ENCODE measurements around the gene IP6K1. TPM values are rescaled to one million over a fixed set of nuclear protein-coding genes. Genes with fewer than 3 reads are reported as not detected.
"Not testable (repeated sequence)": the region's sequence is repeated elsewhere in the genome, so short reads cannot be mapped to it uniquely, and the experiment has no call there.

The IP6K1 gene
- total RNA-seq, 2 donors from 2014 or later: 24.0 to 30.9 TPM

DNA sequence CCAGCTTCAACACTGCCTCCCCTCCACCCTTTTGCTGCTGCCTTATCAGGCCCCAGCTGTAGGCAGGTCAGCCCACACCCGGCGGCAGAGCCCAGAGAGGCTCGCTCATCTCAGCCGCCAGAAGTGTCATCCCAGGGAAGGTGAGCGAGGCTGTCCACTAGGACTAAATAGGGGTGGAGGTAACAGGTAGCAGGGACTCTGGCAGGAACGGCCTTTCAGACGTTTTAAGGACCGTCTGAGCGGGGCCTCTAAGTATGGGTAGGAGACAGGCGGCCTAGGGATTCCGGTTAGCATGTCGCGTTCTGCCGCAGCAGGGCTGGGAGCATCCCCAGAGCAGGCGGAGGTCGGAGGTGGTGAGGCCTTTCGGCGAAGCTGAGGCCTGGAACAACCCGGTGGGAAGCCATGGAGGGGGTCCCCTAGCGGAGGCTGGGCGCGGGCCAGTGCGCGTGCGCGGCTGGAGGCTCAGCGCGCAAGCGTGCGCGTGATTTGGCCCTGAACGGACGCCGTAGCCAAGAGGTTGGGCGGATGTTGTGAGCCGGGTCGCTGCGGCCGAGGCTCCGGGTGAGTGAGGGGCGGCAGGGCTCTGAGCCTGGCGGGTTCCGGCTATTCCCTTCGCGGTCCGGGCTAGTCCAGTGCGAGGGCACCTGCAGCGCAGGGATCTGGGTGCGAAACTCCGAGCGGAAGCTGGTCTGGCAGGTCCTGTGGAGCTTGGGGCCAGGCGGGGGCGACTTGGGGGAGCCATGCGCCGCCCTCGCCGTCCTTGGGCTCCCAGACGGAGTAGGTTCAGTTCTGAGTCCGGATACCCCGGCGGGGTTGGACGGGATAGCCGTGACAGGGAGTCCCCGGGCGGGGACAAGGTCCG lies 97.1 kb downstream of the IP6K1 start, which contains the start of the genes MST1 and RNF123:
TSS of gene MST1 (minus strand) at position 429 of the 862 bp plus-strand sequence. CDS start 783 bp downstream, outside the sequence.
TSS of gene RNF123 (plus strand) at position 512 of the 862 bp plus-strand sequence. CDS start 1,609 bp downstream, outside the sequence.
- Histone ChIP-seq H3K36me3 (no peaks in the 10 kb centered on the region), H3K27me3 (no peaks in the 10 kb centered on the region), H3K4me1 (peaks cover 0 to 44% of the 10 kb centered on the region in 2 donors), H3K9me3 (no peaks in the 10 kb centered on the region), H3K27ac (peak within 1 kb of the TSS; percentile 71 to 88), H3K4me3 (peak within 1 kb of the TSS; percentile 82 to 97)
- TF ChIP-seq CTCF (IDR thresholded peaks at IDR 0.05): peak in 1 of 2 donors; percentile 57
- peak; percentile 86 for DNase-seq (ENCODE audit: low spot score)

DNA sequence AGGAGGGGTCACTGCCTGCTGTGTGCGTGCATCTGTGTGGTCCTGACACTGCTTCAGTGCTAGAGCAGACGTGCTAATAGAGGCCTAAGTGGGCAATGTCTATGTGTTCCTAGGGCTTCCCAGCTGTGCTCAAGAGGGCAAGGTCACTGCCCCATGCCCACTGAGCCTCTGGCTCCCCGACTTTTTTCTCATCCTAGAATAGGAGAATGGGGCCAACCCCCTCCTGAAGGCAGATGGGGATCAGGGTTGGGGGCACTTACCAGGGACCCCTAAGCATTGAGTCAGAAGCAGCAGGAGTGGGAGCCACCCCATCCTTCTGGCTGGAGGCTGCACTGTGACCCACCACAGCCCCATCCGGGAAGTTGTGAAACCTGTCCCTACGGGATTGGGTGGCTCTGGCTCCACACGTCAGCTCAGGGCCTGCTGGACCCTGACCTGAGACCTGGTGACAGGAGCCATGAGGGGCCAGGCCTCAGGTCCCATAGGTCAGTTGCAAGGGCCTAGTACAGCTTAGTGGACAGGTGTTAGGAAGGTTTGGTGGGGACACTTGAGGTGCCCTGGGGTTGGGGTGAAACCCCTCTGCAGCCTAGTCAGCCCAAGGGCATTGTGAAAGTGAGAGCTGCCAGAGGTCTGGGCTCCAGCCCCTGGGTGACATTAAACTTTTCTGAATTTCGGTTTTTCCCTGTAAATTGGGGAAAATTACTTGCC lies 97.8 kb downstream of the IP6K1 start:
- DNase-seq (ENCODE audit: low spot score); H3K9me3 ChIP-seq; H3K36me3 ChIP-seq; H3K27me3 ChIP-seq: not testable (repeated sequence)
- Histone ChIP-seq H3K4me1 (peaks cover 0 to 44% of the 10 kb centered on the region in 2 donors), H3K4me3 (peak overlapping the region; percentile 82 to 97), H3K27ac (peak overlapping the region; percentile 71 to 88)

DNA sequence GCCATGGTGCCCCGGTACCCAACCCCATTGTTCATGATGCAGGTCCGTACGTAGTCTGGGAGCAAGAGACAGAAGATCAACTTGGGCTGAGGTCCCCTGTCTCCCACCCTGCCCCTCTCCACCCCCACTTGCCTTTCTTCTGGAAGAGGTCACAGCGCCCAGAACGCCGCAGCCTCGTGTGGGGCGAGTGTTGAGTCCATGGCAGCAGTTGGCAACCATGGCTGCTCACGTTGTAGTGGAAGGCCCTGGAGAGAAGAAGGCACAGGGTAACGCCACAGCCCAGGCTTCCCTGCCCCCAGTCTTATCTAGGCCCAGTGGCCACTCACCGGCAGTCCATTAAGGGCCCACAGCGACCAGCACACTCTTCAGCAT lies 98.9 kb downstream of the IP6K1 start:
- H3K4me3 ChIP-seq; H3K9me3 ChIP-seq; DNase-seq (ENCODE audit: low spot score); H3K27me3 ChIP-seq: not testable (repeated sequence)
- peaks cover 0 to 44% of the 10 kb centered on the region in 2 donors for H3K4me1 ChIP-seq
- H3K27ac ChIP-seq: peak overlapping the region in 1 of 2 donors; percentile 10
- peaks cover 14% of the 10 kb centered on the region for H3K36me3 ChIP-seq

GRCh38 chr3:49686769-49687423 lies 99.4 kb downstream of the IP6K1 start:
- not testable (repeated sequence) for H3K9me3 ChIP-seq, H3K27me3 ChIP-seq
- peaks cover 0 to 44% of the 10 kb centered on the region in 2 donors for H3K4me1 ChIP-seq
- peak overlapping the region; percentile 29 to 42 for H3K4me3 ChIP-seq
- H3K27ac ChIP-seq: peak overlapping the region; percentile 10 to 21
- H3K36me3 ChIP-seq: peaks cover 20% of the 10 kb centered on the region
- DNase-seq (ENCODE audit: low spot score): peak; percentile 61

GRCh38 chr3:49686346-49686745 lies 100.0 kb downstream of the IP6K1 start:
- H3K27me3 ChIP-seq; DNase-seq (ENCODE audit: low spot score); H3K9me3 ChIP-seq: not testable (repeated sequence)
- peaks cover 0 to 39% of the 10 kb centered on the region in 2 donors for H3K4me1 ChIP-seq
- peaks cover 25% of the 10 kb centered on the region for H3K36me3 ChIP-seq
- H3K27ac ChIP-seq: peak overlapping the region in 1 of 2 donors; percentile 21
- peak overlapping the region; percentile 29 to 42 for H3K4me3 ChIP-seq

- H3K27me3 ChIP-seq; DNase-seq (ENCODE audit: low spot score); H3K27ac ChIP-seq; H3K9me3 ChIP-seq: not testable (repeated sequence)
- Histone ChIP-seq H3K4me3 (peak overlapping the region in 1 of 2 donors; percentile 42), H3K4me1 (peaks cover 0 to 34% of the 10 kb centered on the region in 2 donors), H3K36me3 (peaks cover 30% of the 10 kb centered on the region)
Observed at GRCh38 chr3:49685846-49686245, 100.5 kb downstream of the IP6K1 start.

DNA sequence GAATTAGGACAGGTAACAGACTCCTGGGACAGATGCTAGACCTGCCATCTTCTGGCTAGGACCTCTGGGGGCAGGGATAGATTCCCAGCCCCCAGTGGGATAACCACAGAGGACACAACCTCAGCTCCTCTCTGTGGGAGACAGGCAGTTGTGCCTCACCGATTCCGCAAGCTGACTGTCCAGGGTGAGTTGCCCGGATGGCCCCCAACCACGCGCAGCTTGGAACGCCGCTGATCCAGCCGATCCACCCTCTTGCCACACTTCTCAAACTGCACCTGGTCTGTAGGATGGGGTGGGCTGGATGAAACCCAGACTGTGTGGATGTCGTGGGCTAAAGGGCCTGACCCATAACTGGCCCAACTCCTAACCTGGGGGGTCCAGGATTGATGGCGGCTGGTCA lies 101.2 kb downstream of the IP6K1 start:
- not testable (repeated sequence) for H3K4me3 ChIP-seq; H3K27ac ChIP-seq; DNase-seq (ENCODE audit: low spot score); H3K27me3 ChIP-seq; H3K9me3 ChIP-seq
- Histone ChIP-seq H3K36me3 (peaks cover 38% of the 10 kb centered on the region), H3K4me1 (peaks cover 0 to 27% of the 10 kb centered on the region in 2 donors)

DNA sequence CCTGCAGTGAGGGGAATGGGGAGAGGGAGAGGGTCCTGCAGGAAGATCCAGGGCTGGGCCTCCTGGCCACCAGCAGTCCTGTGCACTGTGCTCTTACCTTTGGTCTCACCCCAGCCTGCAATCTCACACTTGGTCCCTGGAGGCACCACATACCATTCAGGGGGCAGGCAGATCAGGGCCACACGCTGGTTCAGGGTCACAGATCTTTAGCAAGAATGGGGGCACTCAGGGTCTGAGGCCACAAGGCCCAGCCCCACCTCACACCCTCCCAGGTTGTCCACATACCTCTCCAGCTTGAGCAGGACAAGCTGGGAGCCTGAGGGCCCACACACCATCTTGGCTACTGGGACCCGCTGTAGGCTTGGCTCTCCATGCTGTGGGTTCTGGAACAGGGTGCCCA lies 101.9 kb downstream of the IP6K1 start:
- H3K9me3 ChIP-seq; H3K27ac ChIP-seq; H3K4me3 ChIP-seq; DNase-seq (ENCODE audit: low spot score); H3K27me3 ChIP-seq: not testable (repeated sequence)
- Histone ChIP-seq H3K36me3 (peaks cover 43% of the 10 kb centered on the region), H3K4me1 (peaks cover 0 to 23% of the 10 kb centered on the region in 2 donors)

DNA sequence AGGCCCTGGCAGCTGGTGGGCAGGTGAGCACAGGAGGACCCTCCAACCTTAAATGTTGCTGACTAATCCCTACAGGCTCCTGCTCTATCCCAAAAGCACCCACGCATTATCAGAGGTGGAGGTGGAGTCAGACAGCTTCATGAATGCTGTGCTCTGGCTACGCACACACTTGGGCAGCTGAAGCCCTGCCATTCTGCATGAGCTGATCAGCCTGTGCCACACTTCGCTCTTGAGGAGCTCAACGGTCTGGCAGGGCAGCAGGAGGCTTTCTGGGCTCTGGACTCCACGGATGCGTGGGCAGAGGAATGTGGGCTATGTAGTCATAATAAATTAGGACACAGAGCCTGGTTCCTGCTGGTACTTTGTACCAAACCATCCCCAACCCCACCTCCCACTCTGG lies 103.2 kb downstream of the IP6K1 start:
- no peaks in the 10 kb centered on the region for H3K9me3 ChIP-seq
- H3K27ac ChIP-seq: no peak overlapping the region
- H3K27me3 ChIP-seq: no peaks in the 10 kb centered on the region
- DNase-seq (ENCODE audit: low spot score): no peak
- no peak overlapping the region for H3K4me3 ChIP-seq
- TF ChIP-seq CTCF (IDR thresholded peaks at IDR 0.05): no peak
- peaks cover 56% of the 10 kb centered on the region for H3K36me3 ChIP-seq
- peaks cover 0 to 13% of the 10 kb centered on the region in 2 donors for H3K4me1 ChIP-seq
